HG02759 (cell line): Measurements from ENCODE around the gene EPB41.

ENCODE experiments used
- ATAC-seq: cut with Tn5 transposase; IDR thresholded peaks from one replicate; pipeline ENCODE4 v1.9.1; 2021; ENCODE audit warnings: mild to moderate bottlenecking, moderate library complexity; ENCODE audit not compliant: unreplicated experiment

The EPB41 gene

DNA sequence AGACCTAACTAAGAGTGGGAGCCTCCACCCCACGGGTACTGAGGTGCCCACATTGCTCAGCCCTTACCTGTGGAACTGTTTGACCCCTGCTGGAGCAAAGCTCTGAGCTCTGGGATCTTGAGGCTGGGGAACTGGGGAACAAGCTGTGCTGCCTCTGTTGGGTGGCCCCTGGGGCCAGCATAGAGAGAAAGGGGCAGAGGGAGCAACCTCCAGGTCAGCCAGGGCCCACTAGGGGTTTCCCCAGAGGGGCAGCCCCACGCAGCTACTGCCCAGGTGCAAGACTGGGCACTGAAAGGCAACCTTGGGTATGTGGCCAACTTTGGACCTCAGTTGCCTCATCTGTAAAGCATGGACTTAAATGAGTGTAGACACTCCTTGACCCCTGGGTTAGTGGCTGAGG lies 23.5 kb upstream of the EPB41 start:
- ATAC-seq: no peak

GRCh38 chr1:28891256-28891655 lies 23.1 kb upstream of the EPB41 start:
- ATAC-seq: no peak

DNA sequence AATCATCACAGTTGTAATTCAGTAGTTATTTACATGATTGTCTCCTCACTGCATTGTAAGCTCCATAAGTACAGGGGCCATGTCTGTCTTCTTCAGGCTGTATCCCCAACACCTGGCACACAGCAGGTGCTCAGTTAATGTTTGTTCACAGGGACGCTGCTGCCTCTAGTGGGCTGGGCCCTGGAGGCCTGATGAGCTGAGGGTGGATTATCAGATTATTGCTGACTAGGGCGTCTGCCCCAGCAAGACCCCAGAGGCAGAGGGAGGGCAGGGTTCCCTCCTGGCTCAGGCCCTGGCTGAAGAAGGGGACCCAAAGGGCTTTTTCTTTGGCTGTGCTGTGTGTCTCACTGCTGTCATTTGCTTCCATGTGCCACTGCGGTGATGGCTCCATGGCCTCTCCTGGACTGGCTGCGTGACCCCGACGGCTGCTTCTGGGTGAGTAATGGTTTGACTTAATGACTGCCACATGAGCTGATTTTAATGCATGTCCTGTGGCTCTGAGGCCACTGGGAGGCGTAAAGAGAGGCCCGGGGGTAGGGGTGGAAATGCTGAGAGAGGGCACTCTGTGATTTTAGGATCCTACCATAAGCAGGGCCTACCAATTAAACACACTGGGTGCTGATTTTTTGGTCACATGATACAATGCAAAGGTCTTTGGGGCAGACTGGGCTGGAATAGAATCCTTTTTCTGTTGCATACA lies 20.8 kb upstream of the EPB41 start:
- no peak for ATAC-seq

- ATAC-seq: no peak
Observed at GRCh38 chr1:28894785-28895184, 19.6 kb upstream of the EPB41 start.

- ATAC-seq: no peak
Observed at GRCh38 chr1:28895896-28896608, 18.3 kb upstream of the EPB41 start.

GRCh38 chr1:28896609-28896986 lies 17.8 kb upstream of the EPB41 start:
- no peak for ATAC-seq

- ATAC-seq: no peak
Observed at GRCh38 chr1:28897789-28898188, 16.6 kb upstream of the EPB41 start.

GRCh38 chr1:28898405-28898881 lies 15.9 kb upstream of the EPB41 start:
- ATAC-seq: no peak

- no peak for ATAC-seq
Observed at GRCh38 chr1:28899267-28899666, 15.1 kb upstream of the EPB41 start.

DNA sequence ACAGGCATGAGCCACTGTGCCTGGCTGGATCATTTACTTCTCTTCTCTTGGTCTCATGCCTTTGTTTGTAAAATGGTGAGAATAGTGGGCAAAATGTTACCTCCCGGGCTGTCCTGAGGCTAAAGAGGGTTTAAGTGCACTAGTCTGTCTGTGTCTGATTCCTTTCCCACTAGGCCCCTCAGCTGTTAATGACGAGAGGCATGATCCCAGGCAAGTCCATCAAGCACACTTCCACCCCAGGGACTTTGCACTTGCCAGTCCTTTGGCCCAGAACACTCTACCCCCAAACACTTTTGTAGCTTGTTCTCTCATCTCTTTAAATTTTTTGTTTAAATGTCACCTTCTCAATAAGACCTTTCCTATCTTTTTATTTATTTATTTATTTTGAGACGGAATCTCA lies 13.8 kb upstream of the EPB41 start:
- no peak for ATAC-seq

DNA sequence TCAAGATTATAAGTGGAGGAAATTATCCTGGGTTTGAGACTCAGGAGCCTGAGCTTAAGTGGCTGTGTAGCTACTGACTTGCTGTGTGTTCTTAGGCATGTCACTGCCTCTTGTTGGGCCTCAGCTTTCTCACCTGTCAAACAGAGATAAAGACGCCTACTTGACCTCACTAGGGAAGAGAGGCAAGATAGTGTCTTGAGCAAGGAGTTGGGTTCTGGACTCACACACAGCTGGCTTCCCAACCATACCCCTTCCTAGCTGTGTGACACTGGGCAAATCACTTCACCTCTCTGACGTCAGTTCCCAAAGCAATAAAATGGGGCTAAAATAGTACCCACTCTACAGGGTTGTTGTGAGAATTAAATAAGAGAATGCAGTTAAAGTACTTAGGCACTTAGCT lies 11.6 kb upstream of the EPB41 start:
- no peak for ATAC-seq

DNA sequence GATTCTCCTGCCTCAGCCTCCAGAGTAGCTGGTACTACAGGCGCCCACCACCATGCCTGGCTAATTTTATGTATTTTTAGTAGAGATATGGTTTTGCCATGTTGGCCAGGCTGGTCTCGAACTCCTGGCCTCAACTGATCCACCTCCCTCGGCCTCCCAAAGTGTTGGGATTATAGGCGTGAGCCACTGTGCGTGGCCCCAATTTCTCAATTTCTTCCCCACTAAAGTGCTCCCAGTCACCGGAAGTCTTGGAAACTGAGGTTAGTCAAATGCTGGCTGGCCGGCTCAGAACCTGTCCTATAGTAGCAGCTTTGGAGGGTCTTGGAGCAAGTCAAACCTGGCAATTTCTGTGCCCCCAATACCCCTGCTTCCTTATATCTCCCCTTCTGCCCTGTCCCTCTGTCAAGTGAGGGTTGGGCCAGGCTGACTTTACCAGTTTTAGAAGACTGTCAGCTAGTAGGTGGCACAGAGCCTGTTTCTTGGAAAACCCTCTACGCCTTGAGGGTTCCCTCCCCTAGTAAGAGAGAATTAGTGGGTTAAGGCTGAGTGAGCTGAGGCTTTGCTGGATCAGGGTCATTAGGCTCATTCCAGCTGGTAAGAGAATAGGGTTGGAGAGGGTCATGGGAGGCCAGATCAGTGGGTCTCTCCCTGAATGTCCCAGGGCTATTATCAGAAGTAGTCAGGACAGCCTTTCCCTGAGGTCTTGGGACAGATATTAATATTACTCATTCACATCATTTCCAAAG lies 8.3 kb upstream of the EPB41 start:
- ATAC-seq: no peak

GRCh38 chr1:28909198-28909597 lies 5.2 kb upstream of the EPB41 start:
- ATAC-seq: no peak

DNA sequence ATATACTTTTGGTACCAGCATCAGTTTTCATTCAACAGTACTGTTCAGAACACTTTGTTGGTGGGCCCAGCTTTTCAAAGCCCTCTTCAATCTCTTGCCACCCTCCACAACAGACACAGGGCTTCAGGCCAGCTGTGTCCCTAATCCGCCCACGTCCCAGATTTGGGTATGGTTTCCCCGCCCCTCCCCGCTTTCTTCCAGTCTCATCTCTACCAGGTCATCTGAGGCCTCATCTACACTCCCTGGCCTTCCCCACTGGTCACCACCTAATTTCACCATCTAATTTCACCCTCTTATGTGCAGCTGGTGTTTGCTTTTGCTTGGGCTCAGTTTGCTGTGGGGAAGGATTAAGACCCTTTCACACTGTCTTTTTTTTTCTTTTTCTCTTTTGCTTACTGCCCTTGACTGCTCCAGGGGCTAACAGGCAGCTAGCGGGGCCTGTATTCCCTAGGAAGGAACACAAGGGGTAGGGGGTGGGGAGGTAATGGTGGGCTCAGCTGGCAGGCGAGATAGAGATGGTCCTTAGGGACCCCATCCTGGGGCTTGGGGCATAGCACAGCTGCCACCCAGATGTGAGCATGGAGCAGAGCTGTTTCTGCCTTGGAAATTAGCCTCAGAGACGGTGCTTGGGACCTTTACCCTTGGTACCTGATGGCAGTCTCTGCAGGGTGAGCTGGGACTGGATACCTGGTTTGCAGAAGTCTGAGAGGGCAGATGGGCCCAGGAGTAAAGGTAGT lies 3.8 kb upstream of the EPB41 start:
- ATAC-seq: no peak

DNA sequence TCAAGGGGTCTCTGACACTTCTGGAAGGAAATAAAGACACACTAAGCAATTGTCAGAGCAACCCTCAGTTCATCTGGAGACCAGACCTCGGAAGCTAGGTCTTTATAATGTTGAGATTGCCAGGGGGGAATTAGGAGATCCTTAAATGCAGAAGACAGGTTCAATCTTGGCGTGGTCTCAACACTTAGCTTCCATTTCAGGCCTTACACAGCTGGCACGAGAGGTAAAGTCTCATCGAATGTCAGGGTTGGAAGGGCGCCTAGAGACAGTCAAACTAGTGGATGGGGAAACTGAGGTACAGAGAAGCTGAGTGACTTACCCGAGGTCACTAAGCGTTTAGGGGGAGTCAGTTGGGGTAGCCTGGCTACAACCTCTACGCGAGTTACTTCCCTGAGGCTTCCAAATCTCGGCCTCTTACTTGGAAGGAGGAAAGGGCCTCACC lies 562 bp upstream of the EPB41 start:
- no peak for ATAC-seq

- ATAC-seq: peak; percentile 14
Observed at GRCh38 chr1:28915031-28915895, 894 bp downstream of the EPB41 start.

DNA sequence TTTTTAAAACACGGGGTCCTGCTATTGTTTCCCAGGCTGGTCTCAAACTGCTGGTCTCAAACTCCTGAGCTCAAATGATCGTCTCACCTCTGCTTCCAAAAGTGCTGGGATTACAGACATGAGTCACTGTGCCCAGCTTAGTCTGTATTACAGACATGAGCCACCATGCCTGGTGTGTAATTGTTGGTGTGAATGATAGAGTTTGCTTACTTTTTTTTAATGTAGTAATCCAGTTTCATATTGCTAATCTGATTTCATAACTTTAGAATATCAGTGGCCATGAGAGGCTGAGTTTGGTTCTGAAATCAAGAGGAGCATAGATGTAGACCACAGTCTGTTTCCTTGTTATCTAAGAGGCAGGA lies 3.4 kb downstream of the EPB41 start:
- ATAC-seq: no peak

GRCh38 chr1:28921286-28921869 lies 7.0 kb downstream of the EPB41 start:
- ATAC-seq: no peak

DNA sequence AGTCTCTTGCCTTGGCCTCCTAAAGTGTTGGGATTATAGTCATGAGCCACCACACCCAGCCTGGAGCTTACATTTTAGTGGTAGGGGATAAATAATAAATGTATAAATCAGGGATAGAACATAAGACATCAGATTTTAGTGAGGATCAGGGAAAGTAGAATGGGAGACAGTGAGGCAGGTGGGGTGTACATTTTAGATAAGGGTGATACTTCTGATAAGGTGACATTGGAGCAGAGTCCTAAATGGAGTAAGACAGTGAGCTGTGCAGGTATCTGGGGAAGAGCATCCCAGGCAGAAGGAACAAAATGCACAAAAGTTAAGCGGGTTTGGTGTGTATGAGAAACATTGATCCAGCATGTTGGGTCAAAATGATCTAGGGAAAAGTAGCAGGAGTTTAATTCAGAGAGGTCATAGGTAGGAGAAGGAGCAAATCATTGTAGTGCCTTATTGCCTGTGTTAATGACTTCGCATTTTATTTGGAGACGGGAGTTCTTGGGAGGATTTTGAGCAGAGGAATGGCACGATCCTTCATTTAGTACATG lies 11.1 kb downstream of the EPB41 start:
- ATAC-seq: no peak
